ENCODE results near the gene LHFPL3. TPM values are rescaled to one million over a fixed set of nuclear protein-coding genes. Genes with fewer than 3 reads are reported as not detected.

Gene LHFPL3
- total and polyA plus RNA-seq, 2 experiments from 2014 or later, result not detected

GRCh38 chr7:104839842-104840241 lies 511.4 kb downstream of the LHFPL3 start:
- Histone ChIP-seq H3K9me3 (ENCODE audit: low read depth) (no peaks in the 10 kb centered on the region), H3K4me1 (ENCODE audit: low read depth) (no peaks in the 10 kb centered on the region), H3K4me3 (no peak overlapping the region), H3K27ac (no peak overlapping the region), H3K27me3 (no peaks in the 10 kb centered on the region), H3K36me3 (no peaks in the 10 kb centered on the region)
- TF ChIP-seq, protein P1, sequence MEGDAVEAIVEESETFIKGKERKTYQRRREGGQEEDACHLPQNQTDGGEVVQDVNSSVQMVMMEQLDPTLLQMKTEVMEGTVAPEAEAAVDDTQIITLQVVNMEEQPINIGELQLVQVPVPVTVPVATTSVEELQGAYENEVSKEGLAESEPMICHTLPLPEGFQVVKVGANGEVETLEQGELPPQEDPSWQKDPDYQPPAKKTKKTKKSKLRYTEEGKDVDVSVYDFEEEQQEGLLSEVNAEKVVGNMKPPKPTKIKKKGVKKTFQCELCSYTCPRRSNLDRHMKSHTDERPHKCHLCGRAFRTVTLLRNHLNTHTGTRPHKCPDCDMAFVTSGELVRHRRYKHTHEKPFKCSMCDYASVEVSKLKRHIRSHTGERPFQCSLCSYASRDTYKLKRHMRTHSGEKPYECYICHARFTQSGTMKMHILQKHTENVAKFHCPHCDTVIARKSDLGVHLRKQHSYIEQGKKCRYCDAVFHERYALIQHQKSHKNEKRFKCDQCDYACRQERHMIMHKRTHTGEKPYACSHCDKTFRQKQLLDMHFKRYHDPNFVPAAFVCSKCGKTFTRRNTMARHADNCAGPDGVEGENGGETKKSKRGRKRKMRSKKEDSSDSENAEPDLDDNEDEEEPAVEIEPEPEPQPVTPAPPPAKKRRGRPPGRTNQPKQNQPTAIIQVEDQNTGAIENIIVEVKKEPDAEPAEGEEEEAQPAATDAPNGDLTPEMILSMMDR (IDR thresholded peaks at IDR 0.05; ENCODE audit: low read depth, low read length), result no peak
- DNase-seq (ENCODE audit: low read depth in 1 of 2, low spot score in 1 of 2), result no peak

- no peaks in the 10 kb centered on the region for H3K4me1 ChIP-seq (ENCODE audit: low read depth)
- DNase-seq (ENCODE audit: low read depth in 1 of 2, low spot score in 1 of 2), result no peak
Measured at GRCh38 chr7:104841798-104842197, 513.4 kb downstream of the LHFPL3 start.

GRCh38 chr7:104843198-104843597 lies 514.8 kb downstream of the LHFPL3 start:
- no peak overlapping the region for H3K4me3 ChIP-seq
- no peaks in the 10 kb centered on the region for H3K9me3 ChIP-seq (ENCODE audit: low read depth)
- no peaks in the 10 kb centered on the region for H3K36me3 ChIP-seq
- no peaks in the 10 kb centered on the region for H3K27me3 ChIP-seq
- H3K27ac ChIP-seq, result no peak overlapping the region
- TF ChIP-seq, protein P1 (IDR thresholded peaks at IDR 0.05; ENCODE audit: low read depth, low read length), result no peak
- H3K4me1 ChIP-seq (ENCODE audit: low read depth), result no peaks in the 10 kb centered on the region
- no peak for DNase-seq (ENCODE audit: low read depth in 1 of 2, low spot score in 1 of 2)

More at GRCh38 chr7:104841798-104842197, 513.4 kb downstream of the LHFPL3 start:
- Histone ChIP-seq H3K27ac (no peak overlapping the region), H3K27me3 (no peaks in the 10 kb centered on the region), H3K36me3 (no peaks in the 10 kb centered on the region), H3K9me3 (ENCODE audit: low read depth) (no peaks in the 10 kb centered on the region), H3K4me3 (no peak overlapping the region)
- TF ChIP-seq, protein P1 (IDR thresholded peaks at IDR 0.05; ENCODE audit: low read depth, low read length), result no peak

DNA sequence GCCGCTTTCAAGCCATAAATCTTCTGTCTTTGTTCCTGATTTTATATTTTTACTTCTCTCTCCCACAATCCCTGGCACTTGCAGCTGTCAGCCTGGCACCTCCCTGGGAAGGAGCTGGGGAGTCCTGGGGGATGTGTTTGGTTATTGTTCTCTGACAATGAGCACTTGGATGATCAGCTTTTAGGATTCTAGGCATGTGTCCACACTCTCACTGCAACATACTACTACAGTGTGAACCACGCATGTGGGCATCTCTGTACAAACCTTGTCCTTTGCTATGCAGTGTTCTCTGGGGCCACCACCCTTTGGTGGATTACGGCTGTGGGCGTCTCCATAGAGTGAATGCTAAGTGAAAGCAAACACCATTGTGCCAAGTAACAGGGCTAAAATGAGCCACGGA lies 517.2 kb downstream of the LHFPL3 start:
- H3K4me3 ChIP-seq, result no peak overlapping the region
- H3K4me1 ChIP-seq (ENCODE audit: low read depth), result no peaks in the 10 kb centered on the region
- no peaks in the 10 kb centered on the region for H3K36me3 ChIP-seq
- no peak overlapping the region for H3K27ac ChIP-seq
- TF ChIP-seq, protein P1 (IDR thresholded peaks at IDR 0.05; ENCODE audit: low read depth, low read length), result no peak
- DNase-seq (ENCODE audit: low read depth in 1 of 2, low spot score in 1 of 2), result no peak
- H3K9me3 ChIP-seq (ENCODE audit: low read depth), result no peaks in the 10 kb centered on the region
- no peaks in the 10 kb centered on the region for H3K27me3 ChIP-seq

DNA sequence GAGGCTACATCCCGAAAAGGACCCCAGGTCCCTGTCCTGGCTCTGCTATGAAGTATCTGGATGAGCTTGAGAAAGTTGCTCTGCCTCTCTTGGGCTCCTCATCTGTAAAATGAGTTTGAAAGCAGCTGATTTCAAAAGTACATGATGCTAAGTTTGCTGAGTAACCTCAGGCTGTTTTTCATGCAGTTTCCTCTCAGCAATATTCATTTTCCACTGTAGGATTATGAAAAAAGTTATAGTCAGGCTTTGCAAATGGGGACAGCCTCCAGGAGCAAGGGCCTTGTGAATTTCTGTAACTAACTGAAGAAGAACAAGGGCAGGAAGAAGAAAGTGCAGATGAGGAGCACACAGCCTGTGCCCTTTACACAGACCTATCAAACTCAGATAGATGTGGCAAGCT lies 518.3 kb downstream of the LHFPL3 start:
- TF ChIP-seq, protein P1 (IDR thresholded peaks at IDR 0.05; ENCODE audit: low read depth, low read length), result no peak
- no peak overlapping the region for H3K4me3 ChIP-seq
- no peak overlapping the region for H3K27ac ChIP-seq
- no peaks in the 10 kb centered on the region for H3K4me1 ChIP-seq (ENCODE audit: low read depth)
- H3K27me3 ChIP-seq, result no peaks in the 10 kb centered on the region
- no peaks in the 10 kb centered on the region for H3K9me3 ChIP-seq (ENCODE audit: low read depth)
- no peak for DNase-seq (ENCODE audit: low read depth in 1 of 2, low spot score in 1 of 2)
- no peaks in the 10 kb centered on the region for H3K36me3 ChIP-seq
